ENCODE data around the gene C10orf90. TPM values are rescaled to one million over a fixed set of nuclear protein-coding genes. Genes with fewer than 3 reads are reported as not detected.

Gene C10orf90
- total and polyA plus RNA-seq, 5 donors = 0.22 TPM; not detected in 4

DNA sequence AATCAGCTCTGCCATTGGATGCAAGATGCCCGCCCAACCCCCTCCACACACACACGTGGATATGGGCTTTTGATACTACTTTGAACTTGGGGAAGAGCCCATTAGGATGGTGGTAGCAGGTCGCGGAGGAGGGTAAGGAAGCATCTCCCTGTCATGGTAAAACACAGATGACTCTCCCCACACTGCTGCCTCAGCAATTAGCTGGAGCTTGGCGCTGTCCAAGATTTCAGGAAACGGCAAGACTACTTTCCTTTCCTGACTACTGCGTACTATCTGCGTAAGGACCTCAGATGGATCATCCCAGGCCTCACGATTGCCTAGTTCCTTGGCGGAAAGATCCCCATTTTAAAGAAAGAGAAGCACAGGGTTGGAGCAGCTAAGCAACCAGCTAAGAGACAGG is 134.3 kb downstream of the C10orf90 start:
- 67% methylated on average over 10 of the region's 10 CpGs for WGBS
- H3K4me1 ChIP-seq (ENCODE audit: control insufficient read depth, insufficient read depth, low read length) = no peaks in the 10 kb centered on the region
- H3K27me3 ChIP-seq (ENCODE audit: control insufficient read depth, insufficient read depth) = no peaks in the 10 kb centered on the region
- H3K4me3 ChIP-seq (ENCODE audit: low read length) = no peak overlapping the region
- H3K9me3 ChIP-seq (ENCODE audit: control insufficient read depth, low read length) = no peaks in the 10 kb centered on the region
- ATAC-seq = no peak
- DNase-seq = no peak
- H3K27ac ChIP-seq (ENCODE audit: low read length) = no peak overlapping the region
- intact Hi-C loops (cut with DNase I) = no loop called here

DNA sequence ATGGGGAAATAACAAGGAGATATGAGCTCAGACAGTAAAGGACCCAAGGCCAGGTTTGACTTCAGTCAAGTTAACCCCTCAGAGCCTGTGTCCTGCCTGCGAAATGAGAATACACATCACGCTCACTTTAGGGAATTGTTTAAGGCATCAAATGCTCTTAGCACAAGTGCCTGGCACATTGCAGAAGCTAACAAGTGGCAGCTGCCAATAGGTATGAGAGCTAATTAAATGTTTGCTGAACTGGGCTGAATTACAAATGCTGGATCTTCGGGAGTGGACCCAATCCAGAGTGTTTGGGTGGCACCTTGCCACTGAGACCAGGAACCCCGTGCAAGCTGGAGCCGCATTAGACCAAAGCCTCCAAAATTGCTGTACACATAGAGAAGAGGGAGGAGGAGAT is 136.8 kb downstream of the C10orf90 start:
- intact Hi-C loops (cut with DNase I) = no loop called here
- H3K9me3 ChIP-seq (ENCODE audit: control insufficient read depth, low read length) = no peaks in the 10 kb centered on the region
- H3K4me1 ChIP-seq (ENCODE audit: control insufficient read depth, insufficient read depth, low read length) = no peaks in the 10 kb centered on the region
- no peak for DNase-seq
- H3K27me3 ChIP-seq (ENCODE audit: control insufficient read depth, insufficient read depth) = no peaks in the 10 kb centered on the region
- no peak overlapping the region for H3K4me3 ChIP-seq (ENCODE audit: low read length)
- no peak for ATAC-seq
- 90% methylated on average over 5 of the region's 5 CpGs for WGBS
- no peak overlapping the region for H3K27ac ChIP-seq (ENCODE audit: low read length)

DNA sequence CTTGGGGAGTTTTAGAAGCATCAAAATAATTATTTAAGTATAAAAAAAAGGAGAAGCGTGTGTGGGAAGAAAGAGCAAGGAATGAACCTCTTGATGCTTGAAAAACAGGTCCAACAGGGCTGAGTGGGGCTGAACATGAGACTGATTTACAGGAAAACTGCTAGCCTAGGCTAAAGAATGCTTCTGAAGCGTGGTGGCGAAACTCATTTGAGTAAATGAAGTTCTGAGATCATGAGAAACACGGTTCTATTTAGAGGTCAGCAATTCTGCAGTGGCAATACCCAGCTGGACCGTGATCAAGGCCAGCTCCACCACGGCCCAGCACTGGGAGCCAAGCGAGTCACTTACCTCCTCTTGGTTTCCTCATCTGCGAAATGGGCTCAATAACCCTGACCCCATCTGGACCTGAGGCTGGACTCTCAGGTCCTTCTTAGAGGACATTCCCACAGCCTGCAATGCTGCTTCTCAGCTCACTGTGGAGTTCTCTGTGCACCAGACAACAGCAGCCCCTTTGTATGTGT is 142.1 kb downstream of the C10orf90 start:
- Histone ChIP-seq H3K4me3 (ENCODE audit: low read length) (no peak overlapping the region), H3K4me1 (ENCODE audit: control insufficient read depth, insufficient read depth, low read length) (no peaks in the 10 kb centered on the region), H3K27me3 (ENCODE audit: control insufficient read depth, insufficient read depth) (no peaks in the 10 kb centered on the region), H3K27ac (ENCODE audit: low read length) (no peak overlapping the region), H3K9me3 (ENCODE audit: control insufficient read depth, low read length) (no peaks in the 10 kb centered on the region)
- 91% methylated on average over 8 of the region's 8 CpGs for WGBS
- intact Hi-C loops (cut with DNase I) = no loop called here
- DNase-seq (no peak), ATAC-seq (no peak)

DNA sequence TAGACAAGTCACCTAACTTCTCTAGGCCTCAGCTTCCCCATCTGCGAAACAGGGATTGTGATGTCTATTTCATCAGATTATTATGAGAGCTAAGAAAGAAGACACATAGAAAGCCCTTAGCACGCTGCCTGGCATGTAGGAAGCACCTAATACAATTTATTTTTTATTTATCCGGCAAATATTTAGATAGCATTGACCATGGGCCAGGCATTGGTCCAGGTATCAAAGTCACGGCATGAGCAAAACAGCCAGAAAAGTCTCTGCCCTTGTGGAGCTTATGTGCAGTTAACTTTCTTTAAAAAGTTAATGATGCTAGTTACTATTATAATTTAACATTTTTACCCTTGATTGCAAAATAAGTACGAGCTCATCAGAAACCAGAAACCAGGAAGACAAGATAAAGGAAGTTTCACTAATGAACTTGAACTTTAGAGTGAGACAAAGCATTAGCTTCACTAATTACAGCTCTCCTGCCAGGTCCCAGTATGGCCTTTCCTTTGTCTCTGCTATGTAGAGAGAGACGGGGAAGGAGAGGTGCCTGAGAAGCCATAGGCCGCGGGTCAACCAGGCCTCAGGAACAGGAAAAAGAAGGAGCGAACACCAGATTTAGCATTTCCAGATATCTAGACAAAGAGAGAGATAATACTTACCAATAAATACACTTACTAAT is 142.7 kb downstream of the C10orf90 start:
- DNase-seq = no peak
- Histone ChIP-seq H3K4me3 (ENCODE audit: low read length) (no peak overlapping the region), H3K27ac (ENCODE audit: low read length) (no peak overlapping the region), H3K9me3 (ENCODE audit: control insufficient read depth, low read length) (no peaks in the 10 kb centered on the region), H3K27me3 (ENCODE audit: control insufficient read depth, insufficient read depth) (no peaks in the 10 kb centered on the region), H3K4me1 (ENCODE audit: control insufficient read depth, insufficient read depth, low read length) (no peaks in the 10 kb centered on the region)
- 82% methylated on average over 9 of the region's 9 CpGs for WGBS
- ATAC-seq = no peak
- intact Hi-C loops (cut with DNase I) = no loop called here

DNA sequence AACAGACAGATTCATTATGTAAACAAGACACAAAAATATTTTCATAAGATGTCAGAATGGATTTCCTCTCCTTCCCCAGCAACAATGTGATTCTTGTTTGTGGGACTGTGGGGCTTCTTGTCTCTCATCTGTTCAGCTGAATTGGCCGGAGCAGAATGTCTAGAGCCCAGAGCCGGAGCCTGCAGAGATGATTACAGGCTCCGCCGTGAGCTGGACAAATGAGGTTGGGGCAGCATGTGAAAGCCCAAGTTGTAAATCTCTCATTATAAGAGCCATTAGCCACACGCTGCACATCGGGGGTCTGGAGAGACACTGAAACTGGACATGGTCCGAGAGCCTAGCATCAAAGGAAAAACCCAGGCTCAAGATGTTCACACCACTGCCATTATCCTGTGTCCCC is 145.2 kb downstream of the C10orf90 start:
- Histone ChIP-seq H3K9me3 (ENCODE audit: control insufficient read depth, low read length) (no peaks in the 10 kb centered on the region), H3K4me3 (ENCODE audit: low read length) (no peak overlapping the region), H3K4me1 (ENCODE audit: control insufficient read depth, insufficient read depth, low read length) (no peaks in the 10 kb centered on the region), H3K27me3 (ENCODE audit: control insufficient read depth, insufficient read depth) (no peaks in the 10 kb centered on the region), H3K27ac (ENCODE audit: low read length) (no peak overlapping the region)
- DNase-seq (no peak), ATAC-seq (no peak)
- intact Hi-C loops (cut with DNase I) = no loop called here
- WGBS = 61% methylated on average over 7 of the region's 7 CpGs

DNA sequence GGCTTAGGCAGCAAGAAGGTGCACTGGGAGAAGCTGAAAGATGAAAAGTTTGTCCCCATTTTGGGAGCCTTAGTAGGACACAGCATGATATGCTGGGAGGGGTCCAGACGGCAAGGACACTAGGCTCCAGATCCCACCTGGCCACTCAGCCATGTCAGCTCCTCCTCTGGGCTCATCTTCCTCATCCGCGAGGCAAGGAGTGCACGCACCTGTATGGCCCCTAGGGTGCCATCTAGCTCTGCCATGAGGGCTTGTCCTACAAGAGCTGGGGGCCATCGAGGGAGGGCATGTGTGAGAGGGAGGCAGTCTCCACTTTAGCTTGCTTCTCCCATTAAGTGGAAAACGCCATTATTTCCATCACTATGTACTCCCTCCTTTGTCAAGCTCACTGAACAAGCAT is 146.0 kb downstream of the C10orf90 start:
- WGBS = 72% methylated on average over 6 of the region's 6 CpGs
- Histone ChIP-seq H3K4me3 (ENCODE audit: low read length) (no peak overlapping the region), H3K9me3 (ENCODE audit: control insufficient read depth, low read length) (no peaks in the 10 kb centered on the region), H3K4me1 (ENCODE audit: control insufficient read depth, insufficient read depth, low read length) (no peaks in the 10 kb centered on the region), H3K27ac (ENCODE audit: low read length) (no peak overlapping the region), H3K27me3 (ENCODE audit: control insufficient read depth, insufficient read depth) (no peaks in the 10 kb centered on the region)
- DNase-seq (no peak), ATAC-seq (no peak)
- intact Hi-C loops (cut with DNase I) = no loop called here

DNA sequence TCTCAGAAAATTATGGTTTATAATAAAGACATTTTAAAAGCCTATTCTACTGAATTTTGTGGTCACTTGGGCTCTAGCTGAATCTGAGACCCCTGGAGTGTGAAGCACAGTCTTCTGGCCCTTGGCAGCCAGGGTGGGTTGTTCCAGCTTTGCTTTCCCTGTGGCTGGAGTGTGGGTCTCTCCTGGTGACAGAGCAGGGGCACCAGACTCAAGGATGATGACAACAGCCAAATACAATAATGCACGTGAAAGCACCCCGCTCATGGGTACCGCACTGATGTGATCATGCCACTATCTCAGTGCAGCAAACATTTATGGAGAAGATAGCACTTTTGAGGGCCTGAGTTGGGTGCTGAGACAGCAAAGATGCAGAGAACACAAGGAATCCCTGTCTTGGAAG is 147.4 kb downstream of the C10orf90 start:
- ATAC-seq (no peak), DNase-seq (no peak)
- no peaks in the 10 kb centered on the region for H3K27me3 ChIP-seq (ENCODE audit: control insufficient read depth, insufficient read depth)
- no peak overlapping the region for H3K4me3 ChIP-seq (ENCODE audit: low read length)
- WGBS = 80% methylated on average over 3 of the region's 3 CpGs
- no peak overlapping the region for H3K27ac ChIP-seq (ENCODE audit: low read length)
- no peaks in the 10 kb centered on the region for H3K9me3 ChIP-seq (ENCODE audit: control insufficient read depth, low read length)
- H3K4me1 ChIP-seq (ENCODE audit: control insufficient read depth, insufficient read depth, low read length) = no peaks in the 10 kb centered on the region
- intact Hi-C loops (cut with DNase I) = no loop called here

DNA sequence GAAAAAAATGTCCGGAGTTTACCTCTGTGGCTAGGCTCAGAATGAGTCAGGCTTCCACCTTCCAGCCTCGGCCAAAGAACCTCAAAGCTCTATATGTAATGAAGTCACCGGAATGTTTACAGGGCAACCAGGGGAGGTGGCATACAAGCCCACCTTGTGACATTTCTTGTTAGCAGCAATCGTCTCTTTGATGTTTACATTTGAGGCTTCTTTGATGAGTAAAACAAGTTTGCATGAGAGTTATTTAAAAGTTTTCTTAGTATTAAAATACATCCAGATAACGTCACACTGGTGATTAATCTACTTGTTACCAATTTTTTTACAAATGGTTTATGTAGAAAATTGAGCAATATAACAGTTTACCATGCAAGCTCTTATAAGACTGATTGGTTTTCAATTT is 149.1 kb downstream of the C10orf90 start:
- H3K27me3 ChIP-seq (ENCODE audit: control insufficient read depth, insufficient read depth) = no peaks in the 10 kb centered on the region
- DNase-seq (no peak), ATAC-seq (no peak)
- H3K4me1 ChIP-seq (ENCODE audit: control insufficient read depth, insufficient read depth, low read length) = no peaks in the 10 kb centered on the region
- no peak overlapping the region for H3K27ac ChIP-seq (ENCODE audit: low read length)
- H3K9me3 ChIP-seq (ENCODE audit: control insufficient read depth, low read length) = no peaks in the 10 kb centered on the region
- intact Hi-C loops (cut with DNase I) = no loop called here
- no peak overlapping the region for H3K4me3 ChIP-seq (ENCODE audit: low read length)
- 72% methylated on average over 5 of the region's 5 CpGs for WGBS

DNA sequence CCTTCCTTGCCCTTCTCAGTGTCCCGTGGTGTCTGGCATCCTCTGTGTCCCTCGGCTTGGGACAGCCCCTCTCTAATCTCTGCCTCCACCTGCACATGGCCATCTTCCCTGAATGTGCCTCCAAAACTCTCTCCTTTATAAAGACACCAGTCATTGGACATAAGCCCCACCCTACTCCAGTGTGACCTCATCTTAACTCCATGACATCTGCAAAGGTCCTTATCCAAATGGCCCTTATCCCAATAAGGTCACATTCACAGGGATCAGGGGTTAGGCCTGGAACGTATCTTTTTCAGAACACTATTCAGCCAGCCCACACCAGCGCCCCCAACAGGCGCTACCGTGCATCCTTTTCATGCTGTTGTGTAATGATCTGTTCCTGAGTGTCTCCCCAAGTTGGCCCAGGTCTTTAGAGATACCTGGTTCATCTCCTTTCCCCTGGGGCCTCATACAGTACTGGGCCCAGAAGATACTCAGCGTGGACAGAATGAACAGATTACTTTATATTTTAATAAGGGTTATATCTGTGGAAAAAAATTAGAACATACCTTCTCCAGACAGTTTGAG is 149.7 kb downstream of the C10orf90 start:
- H3K9me3 ChIP-seq (ENCODE audit: control insufficient read depth, low read length) = no peaks in the 10 kb centered on the region
- intact Hi-C loops (cut with DNase I) = no loop called here
- H3K27me3 ChIP-seq (ENCODE audit: control insufficient read depth, insufficient read depth) = no peaks in the 10 kb centered on the region
- WGBS = 74% methylated on average over 7 of the region's 7 CpGs
- H3K4me1 ChIP-seq (ENCODE audit: control insufficient read depth, insufficient read depth, low read length) = no peaks in the 10 kb centered on the region
- H3K27ac ChIP-seq (ENCODE audit: low read length) = no peak overlapping the region
- DNase-seq (no peak), ATAC-seq (no peak)
- no peak overlapping the region for H3K4me3 ChIP-seq (ENCODE audit: low read length)

DNA sequence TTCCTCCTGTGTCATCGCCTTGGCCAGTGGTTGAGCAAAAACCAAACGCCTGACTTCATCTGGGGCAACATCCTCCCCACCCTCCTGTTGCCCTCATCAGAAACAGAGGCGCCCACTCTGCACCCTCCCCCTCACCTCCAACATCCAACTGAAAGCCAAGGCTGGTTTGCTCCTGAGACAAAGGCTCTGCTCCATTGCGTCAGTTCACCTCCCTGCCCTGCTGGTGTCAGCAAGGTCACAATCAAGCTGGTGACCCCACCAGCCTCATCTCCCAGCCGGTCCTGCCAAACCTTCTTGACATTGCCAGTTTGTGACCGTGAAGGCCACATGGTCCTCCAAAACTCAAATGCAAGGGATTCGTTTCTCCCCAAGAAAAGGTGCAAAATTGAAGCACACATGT is 150.5 kb downstream of the C10orf90 start:
- no peak for DNase-seq
- H3K4me1 ChIP-seq (ENCODE audit: control insufficient read depth, insufficient read depth, low read length) = no peaks in the 10 kb centered on the region
- no peak overlapping the region for H3K27ac ChIP-seq (ENCODE audit: low read length)
- no peaks in the 10 kb centered on the region for H3K27me3 ChIP-seq (ENCODE audit: control insufficient read depth, insufficient read depth)
- no peak overlapping the region for H3K4me3 ChIP-seq (ENCODE audit: low read length)
- 82% methylated on average over 7 of the region's 7 CpGs for WGBS
- no peak for ATAC-seq
- no peaks in the 10 kb centered on the region for H3K9me3 ChIP-seq (ENCODE audit: control insufficient read depth, low read length)
- intact Hi-C loops (cut with DNase I) = no loop called here

DNA sequence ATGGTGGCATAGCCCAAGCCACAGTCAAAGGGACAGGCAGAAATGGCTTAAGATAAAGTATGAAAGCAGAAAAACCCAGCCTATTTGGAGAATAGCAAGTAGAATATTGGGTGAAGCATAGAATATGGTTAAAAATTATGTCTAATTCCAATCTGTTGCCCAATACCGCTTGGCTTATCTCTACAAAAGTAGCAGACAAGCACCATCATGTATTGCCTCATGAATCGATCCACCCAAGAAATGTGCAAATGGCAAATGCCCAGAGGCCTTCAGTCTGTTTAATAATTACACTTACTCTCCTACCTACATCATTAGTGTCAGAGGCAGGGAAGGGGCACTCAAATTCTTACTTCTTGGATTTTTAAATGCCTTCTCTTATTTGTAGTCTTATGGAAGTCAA is 151.3 kb downstream of the C10orf90 start:
- WGBS = 85% methylated on average over 2 of the region's 2 CpGs
- intact Hi-C loops (cut with DNase I) = no loop called here
- Histone ChIP-seq H3K4me3 (ENCODE audit: low read length) (no peak overlapping the region), H3K27ac (ENCODE audit: low read length) (no peak overlapping the region), H3K27me3 (ENCODE audit: control insufficient read depth, insufficient read depth) (no peaks in the 10 kb centered on the region), H3K4me1 (ENCODE audit: control insufficient read depth, insufficient read depth, low read length) (no peaks in the 10 kb centered on the region), H3K9me3 (ENCODE audit: control insufficient read depth, low read length) (no peaks in the 10 kb centered on the region)
- no peak for DNase-seq
- no peak for ATAC-seq

All from right cardiac atrium (tissue), 5 donors.